Suppressor macrophage (primary cell): ENCODE measurements around the gene ZC3HAV1L.
"Not testable (repeated sequence)": the region's sequence is repeated elsewhere in the genome, so short reads cannot be mapped to it uniquely, and the experiment has no call there.

Experiments used
- DNase-seq, 4 experiments: peaks; one replicate each; pipeline ENCODE4 v3.0.0-alpha.2; 2020 to 2022
- total RNA-seq, 17 experiments: gene quantifications; one replicate each; lab custom pipeline; 2026; ENCODE audit warnings: mixed read lengths in 6 of 17, inconsistent platforms in 3 of 17; lab: John Stamatoyannopoulos, UW

The ZC3HAV1L gene
- total RNA-seq, result 0.21 to 4.1 (median 2.0) reads per million in 17 experiments

- peak; percentile 42 to 68 (median 56) for DNase-seq
These were observed at the start of gene ZC3HAV1L for GRCh38 chr7:139035586-139036353. Gene ZC3HAV1L (minus strand): TSS chr7:139036042. CDS start chr7:139036017, 25 bp downstream.

- no peak for DNase-seq
These were observed 48.9 kb upstream of the ZC3HAV1L start for GRCh38 chr7:139084709-139085108.

GRCh38 chr7:139081584-139081983 is 45.7 kb upstream of the ZC3HAV1L start:
- no peak for DNase-seq

- DNase-seq, result no peak
These were observed 45.1 kb upstream of the ZC3HAV1L start for GRCh38 chr7:139080905-139081304.

DNA sequence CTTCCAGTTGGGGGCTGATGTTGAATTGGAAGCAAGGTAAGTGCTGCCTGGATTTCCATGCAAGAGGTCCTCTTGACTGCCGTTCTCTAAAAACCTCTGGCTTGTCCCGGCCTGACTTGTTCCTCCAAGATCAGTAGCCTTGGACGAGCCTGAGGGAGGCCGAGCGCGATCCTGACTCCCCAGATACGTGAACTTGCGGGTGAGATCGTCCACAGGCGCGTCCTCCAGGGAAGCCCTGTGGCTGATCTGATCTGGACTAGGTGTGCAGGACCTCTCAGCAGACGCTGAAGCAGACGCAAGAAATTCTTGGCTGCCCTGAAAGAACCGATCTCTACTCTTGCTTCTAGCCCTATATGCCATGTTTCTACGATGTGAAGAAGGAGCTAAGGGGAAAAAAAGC is 44.0 kb upstream of the ZC3HAV1L start:
- DNase-seq, result no peak

DNA sequence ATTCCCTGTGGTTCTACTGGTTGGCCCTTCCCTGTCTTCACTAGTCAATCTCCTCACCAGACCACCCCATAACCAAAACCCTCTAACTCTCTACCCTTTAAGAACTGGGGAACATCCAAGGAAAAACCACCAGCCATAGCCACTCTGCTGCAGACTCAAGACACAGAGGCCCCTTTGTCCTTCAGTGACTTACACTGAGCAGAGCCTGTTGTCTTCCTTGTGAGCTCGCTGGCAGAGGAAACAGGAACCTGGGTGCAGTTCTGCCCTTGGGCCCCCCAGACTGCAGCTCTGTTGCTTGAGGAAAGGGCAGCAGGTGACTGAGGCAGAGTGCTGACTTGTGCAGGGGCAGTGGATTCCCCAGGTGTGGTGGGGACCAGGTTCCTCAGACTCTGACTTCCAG is 43.1 kb upstream of the ZC3HAV1L start:
- DNase-seq, result no peak

GRCh38 chr7:139078399-139078798 is 42.6 kb upstream of the ZC3HAV1L start:
- peak in 1 of 4 experiments; percentile 28 for DNase-seq

DNA sequence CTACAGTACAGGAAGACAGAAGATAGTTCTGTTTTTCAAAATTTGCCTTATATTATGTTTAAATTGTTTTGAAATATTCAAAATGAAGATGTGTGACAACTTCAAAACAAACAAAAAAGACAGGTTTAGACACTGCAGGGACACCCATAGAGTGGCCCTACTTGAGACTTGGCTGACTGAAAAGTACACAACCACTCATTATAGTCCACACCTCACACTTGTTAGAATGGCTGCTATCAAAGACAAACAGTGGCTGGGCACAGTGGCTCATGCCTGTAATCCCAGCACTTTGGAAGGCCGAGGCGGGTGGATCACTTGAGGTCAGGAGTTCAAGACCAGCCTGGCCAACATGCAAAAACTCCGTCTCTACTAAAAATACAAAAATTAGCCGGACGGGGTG is 41.9 kb upstream of the ZC3HAV1L start:
- DNase-seq, result not testable (repeated sequence)

- no peak for DNase-seq
These were observed 40.2 kb upstream of the ZC3HAV1L start for GRCh38 chr7:139075871-139076686.

DNA sequence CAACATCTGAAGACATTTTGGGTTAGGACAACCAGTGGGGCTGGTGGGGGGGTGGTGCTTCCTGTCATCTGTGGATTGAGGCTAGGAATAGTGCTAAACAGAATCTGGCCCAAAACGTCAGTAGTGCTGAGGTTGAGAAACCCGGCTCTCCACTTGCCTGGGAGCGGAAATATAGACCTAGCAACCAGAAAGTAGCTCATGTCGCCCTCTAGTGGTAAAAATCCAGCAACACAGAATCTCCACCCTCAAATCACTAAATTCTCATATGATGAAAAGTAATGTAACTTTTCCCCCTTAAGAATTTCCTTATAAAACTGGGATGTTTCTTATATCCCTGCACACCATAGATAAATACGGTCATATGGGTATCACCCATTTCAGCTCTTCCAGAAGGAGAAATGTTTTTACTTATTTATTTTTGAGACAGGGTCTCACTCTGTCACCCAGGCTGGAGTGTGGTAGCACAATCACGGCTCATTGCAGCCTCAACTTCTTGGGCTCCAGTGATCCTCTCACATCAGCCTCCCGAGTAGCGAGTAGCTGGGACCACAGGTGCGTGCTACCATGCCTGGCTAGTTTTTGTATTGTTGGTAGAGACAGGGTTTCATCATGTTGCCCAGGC is 39.3 kb upstream of the ZC3HAV1L start:
- peak; percentile 88 to 92 (median 90) for DNase-seq

- peak; percentile 52 to 76 (median 72) for DNase-seq
These were observed 37.0 kb upstream of the ZC3HAV1L start for GRCh38 chr7:139072796-139073195.

GRCh38 chr7:139071680-139072079 is 35.8 kb upstream of the ZC3HAV1L start:
- no peak for DNase-seq

DNA sequence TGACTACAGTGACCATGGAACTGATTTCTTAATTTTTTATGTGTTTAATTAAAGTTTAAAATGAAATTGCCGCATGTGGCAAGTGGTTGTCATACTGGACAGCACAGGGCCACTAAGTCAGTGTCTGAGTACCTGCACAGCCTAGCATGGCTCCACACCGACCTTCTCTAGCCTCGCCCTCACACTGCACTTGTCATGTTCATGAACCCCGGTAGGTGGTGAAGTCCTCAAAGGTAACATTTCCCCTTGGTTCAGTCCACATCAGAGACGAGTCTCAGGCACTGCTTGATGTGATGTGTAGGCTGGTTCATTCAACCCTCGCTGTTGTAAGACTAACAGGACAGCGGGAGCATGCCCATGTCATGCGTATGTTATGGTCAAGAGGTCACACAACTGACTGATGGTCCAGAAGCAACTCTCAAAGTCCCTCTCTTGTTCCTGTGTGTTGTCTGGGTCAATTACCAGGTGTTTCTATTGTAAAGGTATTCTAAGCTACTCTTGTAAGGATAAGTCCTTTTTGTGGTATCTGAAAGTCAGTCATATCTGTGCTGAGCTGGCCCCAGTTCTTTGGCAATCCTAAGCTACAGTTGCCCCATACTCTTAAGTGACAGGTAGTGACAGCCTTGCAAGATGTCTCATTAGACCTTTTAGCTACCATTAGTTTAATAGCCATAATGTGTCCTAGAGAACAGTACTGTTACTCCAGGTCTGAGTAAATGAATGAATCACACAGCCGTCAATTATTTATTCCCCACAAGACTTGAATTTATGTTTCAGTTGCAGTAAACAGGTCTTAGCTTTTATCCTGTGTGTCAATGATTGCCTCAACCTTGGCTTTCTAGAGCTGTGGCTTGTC is 32.9 kb upstream of the ZC3HAV1L start:
- no peak for DNase-seq

- no peak for DNase-seq
These were observed 30.5 kb upstream of the ZC3HAV1L start for GRCh38 chr7:139066315-139066714.

DNA sequence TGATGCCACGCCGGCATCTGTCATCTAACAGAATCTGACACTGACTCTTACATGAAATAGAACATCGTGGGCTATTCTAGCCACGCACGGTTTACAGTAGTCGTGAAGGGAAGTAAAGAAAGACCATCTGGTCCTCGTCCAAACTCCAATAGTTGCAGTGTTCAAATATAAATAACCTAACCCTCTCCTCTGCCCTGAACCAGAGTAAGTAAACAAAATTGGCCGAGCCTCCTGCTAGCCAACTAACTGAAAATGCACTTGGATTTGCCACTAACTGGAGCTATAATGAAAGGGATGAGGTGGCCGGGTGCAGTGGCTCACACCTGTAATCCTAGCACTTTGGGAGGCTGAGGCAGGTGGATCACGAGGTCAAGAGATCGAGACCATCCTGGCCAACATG is 29.5 kb upstream of the ZC3HAV1L start:
- DNase-seq, result no peak

DNA sequence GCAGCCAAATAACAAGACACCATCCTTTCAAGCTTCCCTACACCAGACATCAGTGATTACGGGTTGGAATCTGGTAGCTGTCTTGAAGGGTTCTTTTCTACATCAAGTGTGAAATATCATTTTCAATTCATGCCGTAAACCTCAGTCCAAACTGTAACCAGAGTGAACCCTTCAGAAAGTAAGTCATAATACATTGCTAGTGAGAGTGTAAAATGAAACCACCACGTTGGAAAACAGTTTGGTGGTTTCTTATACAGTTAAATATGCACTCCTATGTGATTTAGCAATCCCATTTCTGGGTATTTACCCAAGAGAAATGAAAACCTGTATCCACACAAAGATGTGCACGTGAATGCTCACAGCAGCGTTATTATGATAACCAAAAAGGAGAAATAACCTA is 25.6 kb upstream of the ZC3HAV1L start:
- DNase-seq, result no peak

GRCh38 chr7:139060695-139061237 is 24.9 kb upstream of the ZC3HAV1L start:
- no peak for DNase-seq

DNA sequence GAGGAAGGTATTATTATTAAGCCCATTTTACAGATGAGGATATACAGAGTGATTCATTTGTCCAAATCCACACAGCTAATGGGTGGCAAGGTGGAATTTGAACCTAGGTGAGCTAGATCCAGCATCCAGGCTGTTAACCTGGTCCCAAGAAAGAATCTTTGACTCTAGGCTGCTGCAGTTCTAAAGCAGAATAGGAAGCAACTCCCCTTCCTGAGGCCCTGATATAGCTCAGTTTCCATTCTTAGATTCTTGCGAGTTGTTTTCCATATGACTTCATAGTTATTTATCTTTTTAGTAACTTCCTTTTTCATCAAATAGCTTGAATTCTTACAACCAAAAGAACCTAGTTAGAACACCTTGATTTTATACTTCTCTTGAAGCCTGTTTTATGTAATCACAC is 24.1 kb upstream of the ZC3HAV1L start:
- DNase-seq, result no peak

GRCh38 chr7:139058943-139059342 is 23.1 kb upstream of the ZC3HAV1L start:
- no peak for DNase-seq

GRCh38 chr7:139055674-139056073 is 19.8 kb upstream of the ZC3HAV1L start:
- no peak for DNase-seq

- DNase-seq, result not testable (repeated sequence)
These were observed 18.8 kb upstream of the ZC3HAV1L start for GRCh38 chr7:139054656-139055055.

GRCh38 chr7:139054101-139054500 is 18.3 kb upstream of the ZC3HAV1L start:
- peak in 2 of 4 experiments; percentile 10 to 13 for DNase-seq
